HCEC 1CT (cell line): Measurements from ENCODE around the gene CAMK2N2.
A peak's percentile ranks its signal among the peaks of the same experiment; 100 is the strongest.

Experiments
- DNase-seq: peaks from one replicate; pipeline ENCODE4 v3.0.0-alpha.2; 2017

The CAMK2N2 gene

DNA sequence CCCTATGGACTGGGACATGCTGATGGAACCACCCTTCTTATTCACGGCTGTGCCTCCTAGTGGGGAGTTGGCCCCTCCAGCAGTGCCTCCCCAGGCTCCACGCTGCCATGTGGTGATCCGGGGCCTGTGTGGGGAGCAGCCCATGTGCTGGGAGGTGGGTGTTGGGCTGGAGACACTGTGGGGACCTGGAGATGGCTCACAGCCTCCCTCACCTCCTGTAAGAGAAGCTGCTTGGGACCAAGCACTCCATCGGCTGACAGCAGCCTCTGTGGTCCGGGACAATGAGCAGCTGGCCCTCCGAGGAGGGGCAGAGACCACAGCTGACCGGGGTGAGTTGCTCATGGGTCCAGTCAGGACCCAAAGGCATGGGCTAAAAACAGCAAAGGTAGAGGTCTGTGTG lies 21.6 kb downstream of the CAMK2N2 start:
- DNase-seq: no peak

DNA sequence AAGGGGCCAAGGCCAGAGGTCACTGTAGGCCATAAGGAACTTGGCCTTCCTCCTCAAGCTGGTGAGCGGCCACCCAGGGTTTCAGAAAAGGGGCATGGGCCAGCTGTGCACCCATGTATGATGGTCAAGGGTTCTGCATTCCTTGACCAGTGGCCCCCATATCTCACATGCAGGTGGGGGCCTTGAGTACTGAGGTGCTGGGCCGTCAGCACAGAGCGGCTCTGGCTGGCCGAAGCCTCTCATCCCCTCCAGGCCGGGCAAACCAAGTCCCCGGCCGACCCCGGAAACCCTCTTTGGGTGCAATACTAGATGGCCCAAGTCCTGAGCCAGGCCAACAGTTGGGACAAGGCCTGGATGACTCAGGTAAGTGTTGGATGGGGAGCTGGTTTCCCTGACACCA lies 22.1 kb downstream of the CAMK2N2 start:
- DNase-seq: no peak

DNA sequence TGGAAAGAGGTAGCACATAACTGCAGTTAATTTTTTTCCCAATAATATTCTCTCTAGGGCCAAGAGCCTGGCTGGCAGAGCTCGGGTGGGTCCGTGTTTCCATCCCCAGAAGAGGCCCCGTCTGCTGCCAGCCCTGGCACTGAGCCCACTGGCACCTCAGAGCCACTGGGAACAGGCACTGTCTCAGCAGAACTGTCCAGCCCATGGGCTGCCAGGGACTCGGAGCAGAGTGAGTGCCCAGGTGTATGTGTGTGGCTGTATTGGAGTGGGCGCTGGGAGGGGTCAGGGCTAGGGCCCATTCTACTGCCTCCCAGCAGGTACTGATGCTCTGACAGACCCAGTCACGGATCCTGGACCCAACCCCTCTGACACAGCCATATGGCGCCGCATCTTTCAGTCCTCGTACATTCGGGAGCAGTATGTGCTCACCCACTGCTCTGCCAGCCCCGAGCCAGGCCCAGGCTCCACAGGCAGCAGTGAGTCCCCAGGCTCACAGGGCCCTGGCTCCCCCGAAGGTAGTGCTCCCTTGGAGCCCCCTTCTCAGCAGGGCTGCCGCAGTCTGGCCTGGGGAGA lies 23.0 kb downstream of the CAMK2N2 start:
- DNase-seq: no peak

DNA sequence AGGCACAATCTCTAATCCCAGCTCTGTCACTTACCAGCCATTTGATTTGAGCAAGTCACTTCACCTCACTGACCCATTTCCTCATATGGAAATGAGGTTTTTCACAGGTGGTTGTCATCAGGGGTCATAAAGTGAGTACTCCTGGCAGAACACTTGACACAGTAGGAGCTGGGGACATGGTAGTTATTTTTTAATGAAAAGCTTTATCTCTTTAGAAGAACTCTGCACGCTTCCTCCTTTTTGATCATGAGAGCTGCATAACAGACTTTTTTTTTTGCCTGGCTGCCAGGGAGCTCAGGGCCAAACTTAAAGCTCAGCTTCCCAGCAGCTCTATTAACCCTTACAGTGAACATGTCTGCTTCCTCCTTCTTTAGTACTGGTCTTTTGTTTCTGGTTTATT lies 23.5 kb downstream of the CAMK2N2 start:
- no peak for DNase-seq

DNA sequence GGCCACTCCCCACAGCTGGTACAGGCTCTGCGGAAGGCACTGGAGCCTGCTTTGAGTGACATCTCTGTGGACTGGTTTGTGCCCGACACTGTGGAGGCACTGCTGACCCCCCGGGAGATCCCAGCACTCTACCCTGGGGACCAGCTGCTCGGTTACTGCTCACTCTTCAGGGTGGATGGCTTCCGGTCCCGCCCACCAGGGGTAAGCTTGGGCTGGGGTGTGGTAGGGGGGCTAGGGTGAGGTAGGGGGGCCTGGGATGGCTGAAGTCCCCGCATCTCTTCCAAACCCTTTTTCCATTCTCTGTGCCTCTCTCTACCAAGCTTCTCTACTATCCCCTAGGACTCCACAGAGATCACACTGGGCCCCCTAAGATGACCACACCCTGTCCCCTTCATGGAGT lies 24.1 kb downstream of the CAMK2N2 start:
- DNase-seq: no peak

DNA sequence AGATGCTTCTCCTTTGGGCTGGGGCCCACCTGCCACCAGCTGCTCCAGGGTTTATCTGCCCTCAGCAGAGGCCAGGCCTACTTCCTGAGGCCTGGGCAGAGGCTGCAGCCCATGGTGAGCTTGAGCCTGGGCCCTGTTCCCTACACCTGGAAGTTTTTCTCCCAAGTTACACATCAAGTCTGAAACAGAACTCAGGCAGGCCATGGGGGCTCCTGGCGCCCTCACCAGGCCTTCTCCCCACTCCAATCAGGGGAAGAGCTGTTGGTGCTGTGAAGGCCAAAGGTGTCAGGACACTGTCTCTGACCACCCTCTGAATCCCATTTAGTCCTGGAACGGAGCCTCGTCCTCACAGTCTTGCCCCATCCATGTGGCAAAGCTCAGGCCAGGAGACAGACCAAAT lies 24.7 kb downstream of the CAMK2N2 start:
- no peak for DNase-seq

DNA sequence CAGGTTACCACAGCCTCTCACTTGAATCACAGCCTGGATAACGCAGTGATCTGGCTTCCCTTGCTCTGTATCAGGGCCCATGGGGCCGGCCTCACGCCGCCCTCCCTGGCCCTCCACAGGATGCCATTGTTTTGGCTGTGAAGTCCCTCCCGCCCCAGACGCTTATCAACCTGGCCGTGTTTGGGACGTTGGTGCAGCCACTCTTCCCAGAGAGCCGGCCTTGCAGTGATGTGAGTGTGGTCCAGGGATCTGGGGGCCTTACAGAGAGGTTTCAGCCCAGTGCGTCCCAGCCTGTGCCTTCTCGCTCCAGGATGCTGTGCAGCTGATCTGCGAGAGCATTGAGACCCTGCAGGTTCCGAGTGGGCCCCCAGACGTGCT lies 25.3 kb downstream of the CAMK2N2 start:
- no peak for DNase-seq

DNA sequence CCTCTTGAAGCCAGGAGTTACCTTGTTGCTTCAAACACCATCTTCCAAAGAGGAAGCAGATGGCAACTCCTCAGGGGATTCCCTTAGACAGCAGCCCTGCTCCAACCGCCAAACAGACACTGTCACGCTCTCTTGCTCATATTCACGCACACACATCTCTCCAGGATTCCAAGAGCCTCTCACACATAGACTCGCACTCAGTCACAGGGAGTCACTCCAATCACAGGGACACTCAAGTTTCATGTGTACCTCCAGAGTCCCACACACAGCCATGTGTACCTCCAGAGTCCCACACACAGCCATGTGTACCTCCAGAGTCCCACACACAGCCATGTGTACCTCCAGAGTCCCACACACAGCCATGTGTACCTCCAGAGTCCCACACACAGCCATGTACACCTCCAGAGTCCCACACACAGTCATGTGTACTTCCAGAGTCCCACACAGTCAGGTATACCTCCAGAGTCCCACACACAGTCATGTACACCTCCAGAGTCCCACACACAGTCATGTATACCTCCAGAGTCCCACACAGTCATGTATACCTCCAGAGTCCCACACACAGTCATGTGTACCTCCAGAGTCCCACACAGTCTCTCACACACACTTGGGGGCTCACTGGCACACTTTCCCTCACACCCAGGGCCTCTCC lies 25.8 kb downstream of the CAMK2N2 start:
- no peak for DNase-seq

DNA sequence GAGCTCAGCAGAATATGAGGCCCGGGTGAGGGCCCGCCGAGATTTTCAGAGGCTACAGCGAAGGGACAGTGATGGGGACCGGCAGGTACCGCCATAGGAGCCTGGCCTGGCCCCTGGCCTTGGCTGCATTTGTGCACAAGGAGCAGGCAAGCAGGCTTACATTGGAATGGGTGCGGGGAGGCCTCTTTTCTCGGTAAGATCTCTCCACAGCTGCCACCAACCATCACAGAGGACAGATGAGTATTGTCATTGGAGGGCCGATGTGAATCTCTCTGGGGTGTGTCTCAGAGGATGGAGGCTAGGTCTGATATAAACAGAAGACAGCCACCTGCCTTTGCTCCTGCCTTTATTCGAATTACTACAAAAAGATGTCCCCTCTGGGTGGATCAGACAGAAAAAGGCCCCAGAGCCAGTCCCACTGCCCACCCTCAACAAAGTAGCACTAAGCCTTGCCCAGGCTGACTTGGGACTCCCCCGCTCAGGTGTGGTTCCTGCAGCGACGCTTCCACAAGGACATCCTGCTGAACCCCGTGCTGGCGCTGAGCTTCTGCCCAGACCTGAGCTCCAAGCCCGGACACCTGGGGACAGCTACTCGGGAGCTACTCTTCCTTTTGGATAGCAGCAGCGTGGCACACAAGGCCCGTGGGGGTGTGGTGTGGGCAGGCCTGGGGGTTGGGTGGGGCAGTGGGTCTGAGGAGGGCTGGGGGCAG lies 26.5 kb downstream of the CAMK2N2 start:
- no peak for DNase-seq

DNA sequence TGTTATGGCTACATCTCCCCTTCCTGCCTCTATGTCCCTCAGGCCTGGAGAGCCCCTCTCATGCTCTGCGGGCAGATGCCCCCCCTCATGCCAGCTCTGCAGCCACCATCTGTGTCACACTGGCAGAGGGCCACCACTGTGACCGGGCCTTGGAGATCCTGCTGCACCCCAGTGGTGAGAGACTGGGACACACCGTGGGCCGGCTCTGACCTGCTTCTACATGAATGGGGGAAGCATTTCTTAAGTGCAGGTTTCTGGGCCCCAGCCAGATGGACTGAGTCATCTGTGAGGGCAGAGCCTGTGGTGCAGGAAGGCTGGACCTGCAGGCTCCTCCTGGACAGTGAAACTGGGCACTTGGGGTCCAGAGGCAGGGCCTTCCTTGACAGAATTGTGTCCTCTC lies 27.1 kb downstream of the CAMK2N2 start:
- peak; percentile 76 for DNase-seq

DNA sequence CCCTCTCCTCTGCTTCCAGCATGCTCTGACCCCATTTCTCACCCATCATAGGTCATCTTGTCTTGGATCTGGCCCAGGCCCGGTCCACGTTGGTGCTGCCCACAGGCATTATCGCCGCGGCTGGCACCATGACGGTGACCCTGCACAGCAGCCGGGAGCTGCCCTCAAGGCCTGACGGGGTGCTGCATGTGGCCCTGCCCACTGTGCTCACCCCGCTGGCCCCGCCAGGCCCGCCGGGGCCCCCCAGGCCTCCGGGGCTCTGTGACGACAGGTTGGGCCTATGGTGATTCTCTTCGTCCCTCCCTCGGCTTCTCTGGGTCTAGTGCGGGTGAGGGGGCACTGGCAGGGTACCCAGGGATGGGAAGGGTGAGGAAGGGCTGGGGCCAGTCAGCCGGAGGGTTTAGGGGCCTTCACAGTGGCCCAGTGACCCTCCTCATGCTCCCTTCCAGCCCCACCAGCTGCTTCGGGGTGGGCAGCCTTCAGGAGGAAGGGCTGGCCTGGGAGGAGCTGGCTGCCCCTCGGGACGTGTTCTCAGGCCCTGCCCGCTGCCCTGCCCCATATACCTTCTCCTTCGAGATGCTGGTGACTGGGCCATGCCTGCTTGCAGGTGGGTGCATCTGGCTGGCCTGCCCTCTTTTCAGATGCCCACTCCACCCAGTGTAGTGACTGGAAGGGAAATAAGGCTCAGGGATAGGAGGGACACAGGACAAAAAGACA lies 28.1 kb downstream of the CAMK2N2 start:
- no peak for DNase-seq

DNA sequence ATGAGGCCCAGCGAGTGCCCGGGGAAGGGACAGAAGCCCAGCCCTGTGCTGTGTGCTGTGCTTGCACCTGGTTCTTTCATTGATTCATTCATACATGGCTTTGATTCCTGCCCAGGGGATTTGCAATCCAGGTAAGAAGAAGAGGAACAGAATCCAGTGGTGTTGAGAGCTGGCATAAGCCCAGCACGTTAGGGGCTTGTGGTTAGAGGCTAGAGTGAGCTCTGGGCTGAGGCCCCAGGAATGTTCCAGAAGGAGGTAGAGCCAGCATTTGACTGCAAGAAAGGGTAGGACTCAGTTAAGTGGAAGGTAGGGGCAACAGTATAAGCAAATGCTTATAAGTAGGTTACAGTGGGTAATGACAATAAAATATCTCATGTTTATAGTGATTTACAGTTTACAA lies 29.7 kb downstream of the CAMK2N2 start:
- DNase-seq: no peak

DNA sequence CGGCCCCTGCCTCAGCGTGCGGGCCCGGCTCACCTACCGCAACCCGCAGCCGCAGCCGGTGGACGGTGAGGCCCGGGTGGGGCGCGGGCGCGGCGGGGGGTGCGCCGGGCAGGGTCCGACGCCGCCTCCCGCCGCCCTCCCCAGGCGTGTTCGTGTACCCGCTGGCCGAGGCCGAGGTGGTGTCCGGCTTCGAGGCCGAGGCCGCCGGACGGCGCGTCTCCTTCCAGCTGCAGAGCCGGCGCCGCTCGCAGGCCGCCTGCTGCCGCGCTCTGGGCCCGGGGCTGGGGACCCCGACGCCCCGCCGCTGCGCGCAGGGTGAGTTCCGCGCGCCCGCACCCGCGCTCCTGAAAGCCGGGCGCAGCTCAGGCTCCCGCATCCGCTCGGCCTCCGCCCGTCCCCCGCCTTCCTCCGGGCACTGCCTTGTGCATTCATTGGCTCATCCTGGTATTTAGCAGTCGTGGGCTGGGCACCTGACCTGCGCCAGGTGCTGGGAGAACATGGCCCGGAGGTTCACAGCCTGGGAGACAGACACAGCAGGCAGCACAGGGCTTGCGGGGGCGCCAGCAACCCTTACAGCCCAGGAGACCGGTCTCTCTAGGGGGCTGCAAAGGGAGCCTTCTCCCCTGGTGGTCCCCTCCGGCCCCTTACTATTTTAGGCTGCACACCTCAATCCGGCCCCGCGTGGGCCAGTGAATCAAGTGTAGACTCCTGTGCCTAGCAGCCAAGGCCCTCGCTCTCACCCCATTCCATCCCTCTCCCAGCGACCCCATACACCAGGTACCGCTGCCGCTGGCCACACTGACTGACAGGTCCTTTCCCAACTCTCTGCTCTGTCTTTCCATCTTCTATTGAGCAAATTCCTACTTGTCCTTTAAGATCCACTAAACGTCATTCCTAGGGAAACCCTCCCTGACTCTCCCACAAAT lies 30.5 kb downstream of the CAMK2N2 start:
- DNase-seq: no peak

DNA sequence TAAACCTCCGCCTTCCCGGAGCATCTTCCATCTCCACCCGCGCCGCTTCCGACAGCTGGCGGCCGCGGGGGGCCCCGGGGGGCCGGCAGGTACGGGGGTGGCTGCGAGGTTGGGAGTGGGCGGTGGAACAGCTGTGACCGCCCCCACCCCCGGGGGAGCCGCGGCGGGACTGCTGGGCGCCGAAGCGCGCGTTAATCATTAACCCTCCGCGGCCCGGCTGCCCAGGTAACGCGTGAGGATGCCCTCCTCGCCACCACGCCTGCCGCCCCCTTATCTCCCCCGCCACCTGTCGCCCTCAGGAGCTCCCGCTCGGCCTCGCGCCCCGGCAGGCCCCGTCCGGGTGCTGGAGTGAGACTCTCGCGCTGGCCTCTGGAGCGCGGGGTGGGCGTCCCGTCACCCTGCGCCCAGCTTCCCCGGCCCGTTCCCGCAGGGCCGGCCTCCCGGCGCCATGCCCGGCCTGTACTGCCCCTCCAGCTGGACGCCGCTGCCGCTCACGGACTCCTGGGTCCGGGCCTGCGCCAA lies 31.2 kb downstream of the CAMK2N2 start:
- no peak for DNase-seq

DNA sequence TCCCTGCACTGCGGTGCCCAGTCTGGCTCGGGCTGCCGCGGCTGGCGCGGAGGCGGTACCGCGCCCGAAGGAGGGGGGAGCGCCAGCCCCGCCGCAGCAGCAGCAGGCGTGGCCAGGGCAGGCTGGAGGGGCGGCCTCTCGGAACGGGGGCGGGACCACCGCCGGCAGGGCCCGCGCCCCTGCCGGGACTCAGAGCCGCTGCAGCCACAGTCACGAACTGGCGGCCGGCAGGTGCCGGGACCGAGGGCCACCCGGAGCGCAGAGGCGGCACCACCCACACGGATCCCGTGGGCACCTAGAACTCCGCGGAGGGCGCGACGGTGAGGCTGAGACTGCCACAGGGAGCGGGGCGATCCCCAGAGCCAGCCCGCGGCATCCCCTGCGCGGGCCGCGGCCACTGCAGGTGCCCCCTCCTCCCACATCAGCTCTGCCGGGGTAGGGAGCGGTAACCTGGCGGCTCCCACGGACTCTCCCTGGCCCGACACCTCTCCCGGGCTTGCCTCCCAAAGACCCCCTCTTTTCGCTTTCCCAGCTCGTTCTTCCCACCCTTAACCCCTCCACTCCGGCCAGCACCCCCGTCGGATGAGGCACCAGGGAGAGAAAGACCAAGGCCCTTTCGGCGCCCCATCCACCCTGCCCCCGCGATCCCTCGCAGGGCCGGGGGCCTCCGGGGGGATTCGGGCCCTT lies 31.8 kb downstream of the CAMK2N2 start, which contains the start of gene VWA5B2:
VWA5B2 (plus strand) TSS at position 192 of the 687 bp plus-strand sequence. CDS start 944 bp downstream, outside the sequence.
- DNase-seq: no peak

DNA sequence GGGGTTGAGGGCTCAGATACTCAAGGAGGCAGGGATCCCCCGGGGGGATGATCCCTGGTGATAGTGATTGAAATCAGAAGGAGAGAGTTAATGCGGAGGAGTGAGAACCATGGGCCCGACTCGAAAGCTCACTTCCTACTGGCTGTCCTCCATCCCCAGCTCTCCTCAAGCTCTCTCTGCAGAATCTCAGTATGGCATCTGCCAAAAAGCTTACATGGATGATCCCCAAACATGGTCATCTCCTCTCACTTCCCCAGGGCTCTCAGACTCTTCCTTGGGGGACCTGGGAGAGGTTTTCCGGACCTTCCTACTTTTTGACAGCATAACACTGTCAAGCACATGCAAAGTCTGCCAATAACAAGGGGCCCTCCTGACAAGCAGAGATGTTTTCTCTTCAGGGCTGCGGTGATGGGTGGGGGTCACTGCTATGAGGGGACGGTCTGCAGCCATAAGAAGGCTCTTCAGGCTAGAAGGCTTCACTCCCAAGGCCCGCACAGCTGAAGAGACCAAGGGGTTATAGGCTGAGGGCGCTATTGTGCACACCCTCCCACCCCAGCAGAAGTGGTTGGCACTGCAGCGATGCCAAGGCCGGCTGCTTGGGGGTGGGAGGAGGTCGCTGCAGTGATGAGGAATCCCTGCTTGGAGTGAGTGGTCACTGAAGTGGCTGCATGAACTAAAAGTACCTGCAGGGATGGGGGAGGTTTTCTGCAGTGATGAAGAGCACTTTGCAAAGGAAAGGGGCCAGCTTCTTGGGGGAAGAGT lies 32.8 kb downstream of the CAMK2N2 start:
- no peak for DNase-seq

DNA sequence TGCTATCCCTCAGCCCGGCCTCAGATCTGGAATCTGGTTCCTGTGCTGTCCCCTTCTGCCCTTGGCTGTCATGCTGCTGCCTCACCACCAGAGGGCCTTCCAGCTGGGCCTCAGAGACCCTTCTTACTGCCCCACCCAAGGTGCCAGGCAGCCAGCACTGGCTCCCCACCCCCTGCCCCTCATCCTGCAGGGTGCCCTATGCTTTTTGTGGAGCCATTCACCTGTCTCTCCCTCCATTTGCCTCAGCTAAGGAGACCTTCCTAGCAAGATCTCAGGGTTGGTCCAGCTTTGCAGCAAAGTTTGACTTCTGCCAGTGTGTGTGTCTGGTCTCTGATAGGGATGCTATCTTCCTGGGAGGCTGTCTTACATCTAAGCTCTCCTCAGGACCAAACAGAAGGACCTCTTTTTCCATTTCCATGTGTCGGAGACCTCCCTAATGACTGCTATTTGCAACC lies 33.8 kb downstream of the CAMK2N2 start:
- peak; percentile 18 for DNase-seq

DNA sequence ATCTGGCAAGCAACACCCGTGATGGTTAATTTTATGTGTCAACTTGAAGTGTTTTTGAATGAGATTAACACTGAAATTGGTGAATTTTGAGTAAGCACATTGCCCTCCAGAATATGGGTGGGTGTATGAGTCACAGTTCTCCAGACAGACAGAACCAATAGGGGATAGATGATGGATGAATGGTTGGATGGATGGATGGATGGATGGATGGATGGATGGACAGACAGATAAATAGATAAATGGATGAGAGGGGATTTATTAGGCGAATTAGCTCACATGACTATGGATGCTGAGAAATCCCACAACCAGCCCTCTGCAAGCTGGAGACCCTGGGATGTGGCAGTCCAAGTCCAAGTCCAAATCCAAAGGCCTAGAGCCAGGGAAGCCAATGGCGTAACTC lies 37.4 kb downstream of the CAMK2N2 start:
- no peak for DNase-seq

DNA sequence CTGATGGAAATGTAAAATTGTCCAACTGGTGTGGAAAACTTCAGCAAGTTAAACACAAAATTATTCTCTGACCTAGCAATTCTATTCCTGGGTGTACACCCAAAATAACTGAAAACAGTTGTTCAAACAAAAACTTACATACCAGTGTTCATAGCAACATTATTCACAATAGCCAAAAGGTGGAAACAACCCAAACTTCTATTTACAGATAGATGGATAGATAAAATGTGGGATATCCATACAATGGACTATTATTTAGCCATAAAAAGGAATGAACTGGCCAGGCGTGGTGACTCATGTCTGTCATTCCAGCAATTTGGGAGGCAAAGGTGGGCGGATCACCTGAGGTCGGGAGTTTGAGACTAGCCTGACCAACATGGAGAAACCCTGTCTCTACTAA lies 38.8 kb downstream of the CAMK2N2 start:
- DNase-seq: no peak

DNA sequence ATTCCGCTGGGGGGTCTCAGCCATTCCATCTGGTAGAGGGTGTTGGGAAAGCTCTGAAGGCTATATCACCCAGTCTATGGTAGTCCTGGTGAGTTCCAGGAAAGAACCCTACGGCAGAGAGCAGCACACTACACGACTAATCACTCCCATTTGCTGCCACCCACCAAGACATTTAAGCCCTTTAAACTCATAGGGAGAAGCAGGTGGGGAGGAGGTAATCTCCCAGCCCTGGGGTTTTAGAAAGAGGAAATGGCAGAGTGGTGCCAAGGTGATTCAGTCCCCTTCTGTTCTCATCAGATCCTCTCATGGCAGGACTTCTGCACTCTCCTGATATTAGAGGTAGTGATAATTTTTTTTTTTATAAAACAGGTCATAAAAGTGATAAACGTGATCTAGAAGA lies 42.5 kb downstream of the CAMK2N2 start:
- no peak for DNase-seq

DNA sequence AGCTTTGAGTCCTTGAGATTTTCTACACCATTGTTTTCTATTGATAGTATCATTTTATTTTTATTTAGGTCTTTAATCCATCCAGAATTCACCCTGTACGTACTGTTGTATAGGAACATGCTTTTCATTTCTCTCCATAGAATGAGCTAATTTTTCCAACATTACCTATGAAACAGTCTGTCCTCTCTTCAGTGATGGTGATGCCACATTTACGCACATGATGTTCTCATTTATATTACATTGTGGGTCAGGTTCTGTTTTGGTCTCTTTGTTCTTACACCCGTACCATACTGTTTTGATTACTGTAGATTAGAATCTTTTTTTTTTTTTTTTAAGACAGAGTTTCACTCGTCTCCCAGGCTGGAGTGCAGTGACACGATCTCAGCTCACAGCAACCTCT lies 49.6 kb downstream of the CAMK2N2 start:
- no peak for DNase-seq
